Stimulated activated CD4-positive, alpha-beta T cell treated with anti-CD3 and anti-CD28 coated beads, Interleukin-12 subunit alpha, Interleukin-12 subunit beta, amount 100 ng/mL, for 48 hours (primary cell): Measurements from ENCODE around the gene ZCCHC7.

Experiments used
- DNase-seq, 3 donors: peaks; one replicate each; pipeline ENCODE4 v3.0.0-alpha.2; 2020; ENCODE audit warnings: low read depth in 2 of 3, low spot score in 1 of 3

Gene ZCCHC7

GRCh38 chr9:37331871-37332270 lies 211.5 kb downstream of the ZCCHC7 start:
- DNase-seq: no peak

GRCh38 chr9:37332578-37332977 lies 212.2 kb downstream of the ZCCHC7 start:
- DNase-seq: no peak

GRCh38 chr9:37333288-37333687 lies 212.9 kb downstream of the ZCCHC7 start:
- no peak for DNase-seq

GRCh38 chr9:37335238-37335637 lies 214.9 kb downstream of the ZCCHC7 start:
- DNase-seq: no peak

- no peak for DNase-seq
Measured at GRCh38 chr9:37336150-37336549, 215.8 kb downstream of the ZCCHC7 start.

- no peak for DNase-seq
Measured at GRCh38 chr9:37337301-37337890, 217.0 kb downstream of the ZCCHC7 start.

GRCh38 chr9:37338218-37338617 lies 217.8 kb downstream of the ZCCHC7 start:
- DNase-seq: no peak

- DNase-seq: no peak
Measured at GRCh38 chr9:37339923-37340322, 219.5 kb downstream of the ZCCHC7 start.

GRCh38 chr9:37340961-37341360 lies 220.6 kb downstream of the ZCCHC7 start:
- DNase-seq: no peak

GRCh38 chr9:37341704-37342103 lies 221.3 kb downstream of the ZCCHC7 start:
- DNase-seq: no peak

- DNase-seq: no peak
Measured at GRCh38 chr9:37342493-37342892, 222.1 kb downstream of the ZCCHC7 start.

- no peak for DNase-seq
Measured at GRCh38 chr9:37342895-37343294, 222.5 kb downstream of the ZCCHC7 start.

- no peak for DNase-seq
Measured at GRCh38 chr9:37343724-37344123, 223.3 kb downstream of the ZCCHC7 start.

- no peak for DNase-seq
Measured at GRCh38 chr9:37345038-37345437, 224.7 kb downstream of the ZCCHC7 start.

- no peak for DNase-seq
Measured at GRCh38 chr9:37348917-37349316, 228.5 kb downstream of the ZCCHC7 start.

GRCh38 chr9:37350486-37351190 lies 230.3 kb downstream of the ZCCHC7 start:
- DNase-seq: no peak

- no peak for DNase-seq
Measured at GRCh38 chr9:37353791-37354190, 233.4 kb downstream of the ZCCHC7 start.

GRCh38 chr9:37362430-37362829 lies 242.1 kb downstream of the ZCCHC7 start:
- DNase-seq: no peak

- no peak for DNase-seq
Measured at GRCh38 chr9:37363124-37363523, 242.8 kb downstream of the ZCCHC7 start.

- DNase-seq: no peak
Measured at GRCh38 chr9:37364136-37364535, 243.8 kb downstream of the ZCCHC7 start.

- DNase-seq: no peak
Measured at GRCh38 chr9:37364751-37365360, 244.5 kb downstream of the ZCCHC7 start.

- no peak for DNase-seq
Measured at GRCh38 chr9:37369671-37370070, 249.3 kb downstream of the ZCCHC7 start.

GRCh38 chr9:37370282-37370681 lies 249.9 kb downstream of the ZCCHC7 start:
- no peak for DNase-seq
